Esophagus (tissue), 2 donors: Measurements from ENCODE around the gene CCDC91. TPM values are rescaled to one million over a fixed set of nuclear protein-coding genes. Genes with fewer than 3 reads are reported as not detected.

Source experiments
- H3K27ac ChIP-seq, 2 donors: one replicate each; pipeline ENCODE4 v1.5.1; 2013; ENCODE audit warnings: low read depth in 2 of 2, mild to moderate bottlenecking in 2 of 2, inconsistent platforms in 1 of 2, low read length in 1 of 2, moderate library complexity in 1 of 2
- H3K27me3 ChIP-seq, 2 donors: one replicate each; pipeline ENCODE4 v1.6.1; 2013; ENCODE audit warnings: low read length in 2 of 2, control low read depth in 1 of 2, mild to moderate bottlenecking in 1 of 2; ENCODE audit not compliant: insufficient read depth in 2 of 2, control insufficient read depth in 1 of 2
- H3K36me3 ChIP-seq, 2 donors: one replicate each; pipeline ENCODE4 v1.6.1; 2013; ENCODE audit warnings: low read length in 1 of 2; ENCODE audit not compliant: control insufficient read depth in 2 of 2, insufficient read depth in 2 of 2
- H3K4me1 ChIP-seq, 2 donors: one replicate each; pipeline ENCODE4 v1.6.1; 2013; ENCODE audit warnings: low read length in 1 of 2; ENCODE audit not compliant: control insufficient read depth in 2 of 2, insufficient read depth in 2 of 2
- H3K4me3 ChIP-seq, 2 donors: one replicate each; pipeline ENCODE4 v1.5.1; 2013; ENCODE audit warnings: low read length in 2 of 2, mild to moderate bottlenecking in 2 of 2, low read depth in 1 of 2, moderate library complexity in 1 of 2
- H3K9me3 ChIP-seq, 2 donors: one replicate each; pipeline ENCODE4 v1.6.1; 2013; ENCODE audit warnings: mild to moderate bottlenecking in 2 of 2, low read depth in 1 of 2, low read length in 1 of 2, moderate library complexity in 1 of 2; ENCODE audit not compliant: control insufficient read depth in 2 of 2, insufficient read depth in 1 of 2
- WGBS, 2 donors: extraction: QIAGEN DNeasy Blood & Tissue Kit; methylation state at CpG; one replicate each; pipeline ENCODE4 v1.1.7; 2013; 5-methylcytosine and 5-hydroxymethylcytosine counted together
- polyA plus RNA-seq, 2 donors: library from polyadenylated mRNA; stranded (reverse); fragments of 200-250 nt; gene quantifications; one replicate each; pipeline ENCODE4 v1.2.3, GENCODE V29; 2013
- donor health status: healthy with polysubstance abuse.
- donor health status: Bipolar disorder and iron deficiency.

The CCDC91 gene
- polyA plus RNA-seq, 2 donors, result 10.6 to 11.8 TPM

DNA sequence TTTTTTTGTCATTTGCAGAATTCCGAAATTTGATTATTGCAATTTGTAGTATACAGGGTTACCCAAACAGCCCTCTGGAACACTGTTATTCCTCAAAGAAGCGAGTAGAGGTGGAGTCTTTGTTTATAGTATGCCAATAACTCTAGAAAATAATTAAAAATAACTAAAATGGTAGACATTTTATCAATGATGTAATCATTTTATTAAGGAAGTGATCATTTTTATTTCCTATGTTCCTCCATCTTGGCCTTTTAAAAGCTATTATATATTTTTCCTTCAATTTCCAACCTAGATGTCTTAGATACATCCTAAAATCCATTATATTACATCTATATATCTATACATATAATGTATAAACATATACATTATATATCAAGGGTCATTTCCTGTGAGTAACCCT, 106.0 kb downstream of the CCDC91 start:
- Histone ChIP-seq H3K36me3 (no peaks in the 10 kb centered on the region), H3K27me3 (no peaks in the 10 kb centered on the region), H3K4me3 (no peak overlapping the region), H3K27ac (no peak overlapping the region), H3K9me3 (peaks cover 0 to 1% of the 10 kb centered on the region in 2 donors), H3K4me1 (no peaks in the 10 kb centered on the region)
- WGBS, 2 donors, result 98 to 99% methylated on average over 2 of the region's 2 CpGs

DNA sequence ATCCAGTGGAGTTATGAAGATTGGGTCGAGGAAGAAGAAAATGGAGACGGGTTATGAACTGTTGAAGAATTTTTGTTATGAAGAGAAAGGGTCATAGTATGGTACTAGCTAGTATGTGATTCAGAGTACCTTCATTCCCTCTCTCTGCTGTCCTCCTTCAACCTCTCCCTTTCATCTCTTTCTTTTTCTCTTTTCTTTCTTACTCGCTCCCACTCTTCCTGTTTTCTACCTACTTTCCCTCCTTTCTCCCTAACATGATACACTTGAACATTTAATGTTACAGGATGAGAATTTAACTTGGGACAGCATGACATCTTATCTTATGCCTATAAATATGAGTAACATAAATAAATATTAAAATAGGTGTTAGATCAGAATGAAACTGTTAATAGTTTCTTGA, 112.9 kb downstream of the CCDC91 start:
- no peaks in the 10 kb centered on the region for H3K9me3 ChIP-seq
- no peaks in the 10 kb centered on the region for H3K36me3 ChIP-seq
- H3K27ac ChIP-seq, result no peak overlapping the region
- no peaks in the 10 kb centered on the region for H3K4me1 ChIP-seq
- WGBS, 2 donors, result 97 to 98% methylated on average over 3 of the region's 3 CpGs
- no peaks in the 10 kb centered on the region for H3K27me3 ChIP-seq
- no peak overlapping the region for H3K4me3 ChIP-seq

DNA sequence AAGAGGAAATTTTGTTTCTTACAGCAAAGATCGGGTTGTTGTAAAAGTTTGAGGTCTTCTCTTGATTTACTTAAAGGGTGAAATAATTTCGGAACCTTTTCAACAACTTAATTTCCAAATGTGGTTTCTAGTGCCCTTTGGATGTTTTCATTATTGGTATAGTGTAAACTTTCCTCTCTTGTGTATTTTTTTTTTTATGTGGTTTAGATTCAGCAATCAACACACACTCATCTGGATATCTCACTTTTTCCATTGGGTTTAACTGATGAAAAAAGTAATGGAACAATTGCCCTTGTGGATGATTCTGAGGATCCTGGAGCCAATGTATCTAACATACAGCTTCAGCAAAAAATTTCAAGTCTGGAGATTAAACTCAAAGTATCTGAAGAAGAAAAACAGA, 116.3 kb downstream of the CCDC91 start:
- no peaks in the 10 kb centered on the region for H3K36me3 ChIP-seq
- no peaks in the 10 kb centered on the region for H3K4me1 ChIP-seq
- H3K27me3 ChIP-seq, result no peaks in the 10 kb centered on the region
- H3K9me3 ChIP-seq, result no peaks in the 10 kb centered on the region
- H3K27ac ChIP-seq, result no peak overlapping the region
- 84 to 86% methylated on average over 2 of the region's 2 CpGs for WGBS, 2 donors
- no peak overlapping the region for H3K4me3 ChIP-seq

DNA sequence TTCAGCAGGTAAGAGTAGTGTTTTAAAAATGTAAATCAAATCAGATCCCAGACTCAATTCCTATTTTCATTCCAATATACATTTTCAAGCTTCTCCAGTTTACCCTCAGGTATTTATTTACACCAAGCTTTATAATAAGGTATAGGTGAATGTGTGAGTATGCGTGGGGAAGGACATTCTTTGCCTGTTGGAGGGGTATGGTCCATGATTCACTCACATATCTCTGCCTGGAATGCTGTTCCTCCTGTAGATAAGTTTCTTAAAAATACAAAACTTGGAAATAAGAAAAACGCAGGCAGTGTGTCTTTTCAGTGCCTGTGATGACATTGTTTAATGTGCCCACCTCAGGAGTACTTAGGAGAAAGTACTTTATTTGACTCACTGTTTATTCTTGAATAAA, 118.6 kb downstream of the CCDC91 start:
- no peaks in the 10 kb centered on the region for H3K36me3 ChIP-seq
- H3K27ac ChIP-seq, result no peak overlapping the region
- H3K4me3 ChIP-seq, result no peak overlapping the region
- H3K4me1 ChIP-seq, result no peaks in the 10 kb centered on the region
- H3K27me3 ChIP-seq, result no peaks in the 10 kb centered on the region
- 89 to 96% methylated on average over 2 of the region's 2 CpGs for WGBS, 2 donors
- H3K9me3 ChIP-seq, result no peaks in the 10 kb centered on the region

DNA sequence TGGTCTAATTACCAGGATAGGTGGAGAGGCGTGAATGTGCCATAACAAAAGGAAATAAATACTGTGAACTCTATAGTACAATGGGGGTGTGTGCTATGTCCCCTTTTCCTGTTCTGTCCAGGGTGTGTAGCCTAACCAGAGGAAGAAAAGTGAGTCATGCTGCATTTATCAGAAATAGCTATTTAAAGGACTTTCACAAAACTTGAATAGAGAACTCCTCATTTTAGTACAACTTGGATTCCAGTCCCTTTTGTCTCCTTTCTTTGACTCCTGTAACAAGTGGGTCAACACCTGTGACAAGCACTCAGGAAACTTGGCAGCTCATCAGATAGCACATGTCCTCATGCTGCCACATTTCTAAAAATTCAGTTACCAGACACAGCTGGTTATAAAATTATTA, 123.4 kb downstream of the CCDC91 start:
- WGBS, 2 donors, result 70 to 95% methylated on average over 1 of the region's 1 CpG
- no peaks in the 10 kb centered on the region for H3K9me3 ChIP-seq
- no peak overlapping the region for H3K4me3 ChIP-seq

DNA sequence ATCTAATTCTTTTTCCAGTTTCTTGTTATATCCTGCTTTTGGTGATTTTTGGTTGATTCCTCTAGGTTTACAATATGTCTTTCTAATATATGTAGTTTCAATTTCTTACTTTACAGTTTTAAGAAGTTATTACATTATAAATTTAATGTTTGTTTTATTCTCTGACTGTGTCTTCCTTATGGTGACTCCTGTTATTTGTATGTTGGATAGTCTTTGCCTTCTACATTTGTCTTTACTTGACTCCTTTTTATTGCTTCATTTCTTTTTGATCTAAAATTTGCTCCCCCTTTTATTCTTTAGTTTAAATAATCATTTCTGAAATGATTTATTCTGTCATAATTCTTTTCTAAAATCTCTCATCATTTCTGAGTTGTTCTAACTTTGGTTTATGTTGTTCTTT, 125.8 kb downstream of the CCDC91 start:
- Histone ChIP-seq H3K4me1 (no peaks in the 10 kb centered on the region), H3K36me3 (no peaks in the 10 kb centered on the region), H3K27me3 (no peaks in the 10 kb centered on the region), H3K9me3 (no peaks in the 10 kb centered on the region), H3K4me3 (no peak overlapping the region), H3K27ac (no peak overlapping the region)

More for the DNA sequence above, 123.4 kb downstream of the CCDC91 start:
- Histone ChIP-seq H3K36me3 (no peaks in the 10 kb centered on the region), H3K27me3 (no peaks in the 10 kb centered on the region), H3K4me1 (no peaks in the 10 kb centered on the region), H3K27ac (no peak overlapping the region)

DNA sequence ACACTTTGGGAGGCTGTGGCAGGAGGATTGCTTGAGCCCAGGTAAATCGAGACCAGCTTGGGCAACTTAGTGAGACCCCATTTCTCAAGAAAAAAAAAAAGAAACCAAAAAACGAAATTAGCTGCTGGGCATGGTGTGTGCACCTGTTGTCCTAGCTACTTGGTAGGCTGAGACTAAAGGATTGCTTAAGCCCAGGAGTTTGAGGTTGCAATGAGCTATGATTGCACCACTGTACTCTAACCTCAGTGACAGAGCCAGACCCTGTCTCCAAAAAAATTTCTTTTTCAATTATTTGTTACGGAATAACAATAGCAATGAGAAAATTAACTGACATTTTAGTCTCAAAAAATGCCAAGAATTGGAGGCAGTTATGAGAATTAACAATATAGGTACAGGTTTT, 128.0 kb downstream of the CCDC91 start:
- Histone ChIP-seq H3K36me3 (no peaks in the 10 kb centered on the region), H3K9me3 (no peaks in the 10 kb centered on the region), H3K4me3 (no peak overlapping the region), H3K4me1 (no peaks in the 10 kb centered on the region), H3K27ac (no peak overlapping the region), H3K27me3 (no peaks in the 10 kb centered on the region)
- WGBS, 2 donors, result 79 to 82% methylated on average over 3 of the region's 3 CpGs

DNA sequence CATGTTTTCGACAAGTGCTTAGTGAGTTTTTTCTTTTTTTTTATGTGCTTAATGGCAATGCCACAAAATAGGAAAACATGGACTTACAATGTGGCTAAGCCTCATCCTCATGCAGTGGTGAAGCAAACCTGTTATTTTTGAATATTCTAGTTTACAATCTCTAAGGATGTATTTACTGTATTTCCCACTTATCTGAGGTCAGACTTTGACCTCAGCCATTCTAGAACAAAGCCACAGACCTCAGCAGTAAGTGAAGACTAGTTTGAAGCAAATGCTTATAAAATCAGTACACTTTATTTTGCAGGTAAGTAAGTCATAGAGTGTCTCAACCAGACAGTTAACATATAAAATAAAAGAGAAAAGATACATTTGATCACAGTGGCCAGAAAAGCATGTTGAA, 130.1 kb downstream of the CCDC91 start:
- H3K27me3 ChIP-seq, result no peaks in the 10 kb centered on the region
- no peaks in the 10 kb centered on the region for H3K36me3 ChIP-seq
- H3K27ac ChIP-seq, result no peak overlapping the region
- no peak overlapping the region for H3K4me3 ChIP-seq
- no peaks in the 10 kb centered on the region for H3K4me1 ChIP-seq
- 86 to 90% methylated on average over 1 of the region's 1 CpG for WGBS, 2 donors
- no peaks in the 10 kb centered on the region for H3K9me3 ChIP-seq

DNA sequence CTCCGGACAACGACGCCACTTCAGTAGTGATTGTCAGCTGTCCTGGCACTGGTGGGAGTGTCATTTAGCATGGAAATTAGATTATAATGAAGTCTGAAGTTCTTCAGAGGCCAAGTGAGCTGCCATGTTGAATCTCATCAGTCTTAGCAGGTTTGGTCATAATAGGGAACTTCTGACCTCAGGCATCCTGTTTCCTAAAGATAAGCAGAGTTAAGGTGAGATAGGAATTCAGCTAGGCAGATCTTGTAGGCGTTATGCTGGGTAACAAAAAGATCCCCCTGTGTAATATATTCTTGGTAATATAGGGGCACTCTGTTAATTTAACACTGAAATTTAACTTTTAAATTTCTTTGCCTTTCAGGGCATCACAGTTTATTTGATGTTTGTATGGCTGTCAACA, 137.5 kb downstream of the CCDC91 start:
- 96 to 98% methylated on average over 4 of the region's 4 CpGs for WGBS, 2 donors
- no peaks in the 10 kb centered on the region for H3K9me3 ChIP-seq
- no peak overlapping the region for H3K27ac ChIP-seq
- no peaks in the 10 kb centered on the region for H3K4me1 ChIP-seq
- H3K4me3 ChIP-seq, result no peak overlapping the region
- no peaks in the 10 kb centered on the region for H3K27me3 ChIP-seq
- no peaks in the 10 kb centered on the region for H3K36me3 ChIP-seq

DNA sequence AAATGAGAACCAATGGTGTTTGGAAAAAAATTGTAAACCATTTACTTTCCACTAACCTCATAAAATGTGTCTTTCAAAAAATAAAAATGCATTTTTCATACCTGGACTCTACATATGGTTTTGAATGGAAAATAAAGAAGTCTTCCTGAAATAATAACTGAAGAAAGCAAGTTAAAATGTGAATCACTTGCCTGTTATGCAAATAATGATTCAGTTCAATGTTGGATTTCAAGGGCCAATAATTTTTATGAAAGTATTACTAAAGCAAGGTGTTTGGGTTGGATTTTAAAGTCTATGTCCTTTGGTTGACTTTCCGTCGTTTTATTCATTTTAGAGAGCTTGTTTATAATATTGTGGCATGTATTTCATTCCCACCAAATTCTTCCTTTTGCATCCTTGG, 138.7 kb downstream of the CCDC91 start:
- Histone ChIP-seq H3K4me1 (no peaks in the 10 kb centered on the region), H3K36me3 (no peaks in the 10 kb centered on the region), H3K27me3 (no peaks in the 10 kb centered on the region), H3K27ac (no peak overlapping the region), H3K4me3 (no peak overlapping the region), H3K9me3 (no peaks in the 10 kb centered on the region)
- WGBS, 2 donors, result 93 to 94% methylated on average over 2 of the region's 2 CpGs
